Central memory CD8-positive, alpha-beta T cell (primary cell): Measurements from ENCODE around the gene FBXO47.
"Not testable (repeated sequence)": the region's sequence is repeated elsewhere in the genome, so short reads cannot be mapped to it uniquely, and the experiment has no call there.

Source experiments
- ATAC-seq: fragments of 150-1000 bp; cut with Tn5 transposase; replicated peaks from 2 replicates; pipeline ENCODE4 v1.10.0; 2022; ENCODE audit warnings: mild to moderate bottlenecking, moderate FRiP score, moderate number of reproducible peaks; ENCODE audit not compliant: poor library complexity, severe bottlenecking; ENCODE audit errors: extremely low read depth
- DNase-seq, 2 donors: peaks; one replicate each; pipeline ENCODE4 v3.0.0; 2021; ENCODE audit warnings: low spot score in 2 of 2
- H3K27ac Mint-ChIP-seq: one replicate; pipeline ENCODE4 v1.8.0; 2022; ENCODE audit warnings: low read depth, mild to moderate bottlenecking, moderate library complexity, mixed read lengths
- H3K27me3 Mint-ChIP-seq: one replicate; pipeline ENCODE4 v1.8.0; 2022; ENCODE audit warnings: mixed read lengths
- H3K36me3 Mint-ChIP-seq: one replicate; pipeline ENCODE4 v1.8.0; 2022; ENCODE audit warnings: mild to moderate bottlenecking, moderate library complexity, mixed read lengths; ENCODE audit not compliant: insufficient read depth
- H3K4me1 Mint-ChIP-seq: one replicate; pipeline ENCODE4 v1.8.0; 2022; ENCODE audit warnings: mixed read lengths
- H3K4me3 Mint-ChIP-seq: one replicate; pipeline ENCODE4 v1.8.0; 2022; ENCODE audit warnings: mild to moderate bottlenecking, moderate library complexity, mixed read lengths
- H3K9me3 Mint-ChIP-seq: one replicate; pipeline ENCODE4 v1.8.0; 2022; ENCODE audit warnings: mixed read lengths

The FBXO47 gene

GRCh38 chr17:38930782-38931181, 36.4 kb downstream of the FBXO47 start:
- not testable (repeated sequence) for H3K4me3 Mint-ChIP-seq, H3K27ac Mint-ChIP-seq, H3K9me3 Mint-ChIP-seq, DNase-seq, H3K27me3 Mint-ChIP-seq, ATAC-seq, H3K36me3 Mint-ChIP-seq
- peaks cover 14% of the 10 kb centered on the region for H3K4me1 Mint-ChIP-seq

- DNase-seq (no peak), ATAC-seq (no peak)
- peaks cover 7% of the 10 kb centered on the region for H3K36me3 Mint-ChIP-seq
- H3K27me3 Mint-ChIP-seq, result no peaks in the 10 kb centered on the region
- H3K27ac Mint-ChIP-seq, result peak overlapping the region; percentile 66
- peak overlapping the region; percentile 59 for H3K4me3 Mint-ChIP-seq
- H3K9me3 Mint-ChIP-seq, result no peaks in the 10 kb centered on the region
- H3K4me1 Mint-ChIP-seq, result peaks cover 38% of the 10 kb centered on the region
These were observed 40.7 kb downstream of the FBXO47 start for GRCh38 chr17:38926293-38927070.

GRCh38 chr17:38925263-38925995, 41.8 kb downstream of the FBXO47 start, which contains the start of gene LASP1NB:
Gene LASP1NB, plus strand, starts transcription at chr17:38925614.
- ATAC-seq (peak; percentile 52), DNase-seq (no peak)
- peaks cover 39% of the 10 kb centered on the region for H3K4me1 Mint-ChIP-seq
- peaks cover 10% of the 10 kb centered on the region for H3K36me3 Mint-ChIP-seq
- H3K27me3 Mint-ChIP-seq, result no peaks in the 10 kb centered on the region
- H3K27ac Mint-ChIP-seq, result peak within 1 kb of the TSS; percentile 66
- peak within 1 kb of the TSS; percentile 59 for H3K4me3 Mint-ChIP-seq
- H3K9me3 Mint-ChIP-seq, result no peaks in the 10 kb centered on the region

- ATAC-seq, result no peak
- no peak for DNase-seq
- no peaks in the 10 kb centered on the region for H3K9me3 Mint-ChIP-seq
- H3K27me3 Mint-ChIP-seq, result no peaks in the 10 kb centered on the region
- H3K4me1 Mint-ChIP-seq, result peaks cover 50% of the 10 kb centered on the region
- H3K4me3 Mint-ChIP-seq, result no peak overlapping the region
- H3K36me3 Mint-ChIP-seq, result peaks cover 27% of the 10 kb centered on the region
- H3K27ac Mint-ChIP-seq, result peak overlapping the region; percentile 32
These were observed 44.5 kb downstream of the FBXO47 start for GRCh38 chr17:38922538-38923297.

GRCh38 chr17:38921756-38922411, 45.3 kb downstream of the FBXO47 start:
- H3K36me3 Mint-ChIP-seq, result peaks cover 35% of the 10 kb centered on the region
- H3K9me3 Mint-ChIP-seq, result no peaks in the 10 kb centered on the region
- H3K4me1 Mint-ChIP-seq, result peaks cover 52% of the 10 kb centered on the region
- no peak for ATAC-seq
- H3K4me3 Mint-ChIP-seq, result no peak overlapping the region
- no peaks in the 10 kb centered on the region for H3K27me3 Mint-ChIP-seq
- DNase-seq, result no peak
- H3K27ac Mint-ChIP-seq, result peak overlapping the region; percentile 32

GRCh38 chr17:38920374-38921291, 46.6 kb downstream of the FBXO47 start:
- no peak for ATAC-seq
- H3K4me1 Mint-ChIP-seq, result peaks cover 49% of the 10 kb centered on the region
- peak overlapping the region; percentile 80 for H3K27ac Mint-ChIP-seq
- H3K4me3 Mint-ChIP-seq, result no peak overlapping the region
- no peaks in the 10 kb centered on the region for H3K9me3 Mint-ChIP-seq
- H3K27me3 Mint-ChIP-seq, result no peaks in the 10 kb centered on the region
- no peak for DNase-seq
- H3K36me3 Mint-ChIP-seq, result peaks cover 43% of the 10 kb centered on the region

- Mint-ChIP-seq H3K4me1 (peaks cover 41% of the 10 kb centered on the region), H3K27ac (peak overlapping the region; percentile 82), H3K4me3 (no peak overlapping the region), H3K36me3 (peaks cover 43% of the 10 kb centered on the region), H3K9me3 (no peaks in the 10 kb centered on the region), H3K27me3 (no peaks in the 10 kb centered on the region)
- no peak for DNase-seq
- ATAC-seq, result no peak
These were observed 47.7 kb downstream of the FBXO47 start for GRCh38 chr17:38919316-38920078.

- peaks cover 46% of the 10 kb centered on the region for H3K4me1 Mint-ChIP-seq
- H3K9me3 Mint-ChIP-seq, result no peaks in the 10 kb centered on the region
- DNase-seq (no peak), ATAC-seq (no peak)
- no peaks in the 10 kb centered on the region for H3K27me3 Mint-ChIP-seq
- no peak overlapping the region for H3K4me3 Mint-ChIP-seq
- H3K36me3 Mint-ChIP-seq, result peaks cover 47% of the 10 kb centered on the region
- H3K27ac Mint-ChIP-seq, result peak overlapping the region; percentile 82
These were observed 48.3 kb downstream of the FBXO47 start for GRCh38 chr17:38918916-38919315.

- no peak for ATAC-seq
- Mint-ChIP-seq H3K36me3 (peaks cover 52% of the 10 kb centered on the region), H3K4me3 (no peak overlapping the region), H3K9me3 (no peaks in the 10 kb centered on the region), H3K27me3 (no peaks in the 10 kb centered on the region), H3K27ac (peak overlapping the region; percentile 82), H3K4me1 (peaks cover 42% of the 10 kb centered on the region)
- DNase-seq, result no peak
These were observed 48.9 kb downstream of the FBXO47 start for GRCh38 chr17:38918129-38918913.

- H3K27me3 Mint-ChIP-seq, result no peaks in the 10 kb centered on the region
- no peaks in the 10 kb centered on the region for H3K9me3 Mint-ChIP-seq
- H3K4me1 Mint-ChIP-seq, result peaks cover 46% of the 10 kb centered on the region
- H3K4me3 Mint-ChIP-seq, result no peak overlapping the region
- DNase-seq (no peak), ATAC-seq (no peak)
- peaks cover 52% of the 10 kb centered on the region for H3K36me3 Mint-ChIP-seq
- H3K27ac Mint-ChIP-seq, result no peak overlapping the region
These were observed 49.9 kb downstream of the FBXO47 start for GRCh38 chr17:38917259-38917658.
